ENCODE measurements around the gene HHIPL1. TPM values are rescaled to one million over a fixed set of nuclear protein-coding genes. Genes with fewer than 3 reads are reported as not detected.

The HHIPL1 gene
- total RNA-seq, 4 donors from 2014 or later, result 0.13 to 4.7 (median 0.56) TPM

- H3K9me3 ChIP-seq, result no peaks in the 10 kb centered on the region
- no peaks in the 10 kb centered on the region for H3K36me3 ChIP-seq
- H3K4me1 ChIP-seq, result peaks cover 19% of the 10 kb centered on the region
- 2% methylated on average over 24 of the region's 83 CpGs for WGBS
- peak within 1 kb of the TSS; percentile 92 for H3K27ac ChIP-seq
- H3K4me3 ChIP-seq, result peak within 1 kb of the TSS; percentile 95
- TF ChIP-seq POLR2A (IDR thresholded peaks at IDR 0.05) (peak in 1 of 2 donors; percentile 41), POLR2AphosphoS5 (IDR thresholded peaks at IDR 0.05) (peak in 2 of 3 donors; percentile 20 to 28), EP300 (IDR thresholded peaks at IDR 0.05) (no peak)
- no peaks in the 10 kb centered on the region for H3K27me3 ChIP-seq
- peak; percentile 100 for DNase-seq (ENCODE audit: low spot score in 2 of 2)
These were observed 38.9 kb downstream of the HHIPL1 start, which contains the start of gene CYP46A1 for GRCh38 chr14:99683619-99684409. Gene CYP46A1, plus strand, starts transcription at chr14:99684298. Its CDS starts 120 bp downstream, at chr14:99684418.

- no peaks in the 10 kb centered on the region for H3K27me3 ChIP-seq
- no peaks in the 10 kb centered on the region for H3K9me3 ChIP-seq
- H3K4me1 ChIP-seq, result peaks cover 19% of the 10 kb centered on the region
- DNase-seq (ENCODE audit: low spot score in 2 of 2), result peak in 1 of 2 donors; percentile 77
- no peaks in the 10 kb centered on the region for H3K36me3 ChIP-seq
- no peak overlapping the region for H3K27ac ChIP-seq
- 17% methylated on average over 2 of the region's 45 CpGs for WGBS
- peak overlapping the region; percentile 95 for H3K4me3 ChIP-seq
- TF ChIP-seq POLR2AphosphoS5 (IDR thresholded peaks at IDR 0.05) (no peak), EP300 (IDR thresholded peaks at IDR 0.05) (no peak), POLR2A (IDR thresholded peaks at IDR 0.05) (no peak), CTCF (IDR thresholded peaks at IDR 0.05) (no peak)
These were observed 39.5 kb downstream of the HHIPL1 start for GRCh38 chr14:99684410-99684934.

GRCh38 chr14:99685151-99685591, 40.2 kb downstream of the HHIPL1 start:
- DNase-seq (ENCODE audit: low spot score in 2 of 2), result peak in 1 of 2 donors; percentile 52
- TF ChIP-seq POLR2AphosphoS5 (IDR thresholded peaks at IDR 0.05) (no peak), EP300 (IDR thresholded peaks at IDR 0.05) (no peak), CTCF (IDR thresholded peaks at IDR 0.05) (no peak), POLR2A (IDR thresholded peaks at IDR 0.05) (no peak)

GRCh38 chr14:99685596-99685995, 40.7 kb downstream of the HHIPL1 start:
- Histone ChIP-seq H3K4me3 (no peak overlapping the region), H3K36me3 (no peaks in the 10 kb centered on the region), H3K27ac (no peak overlapping the region), H3K4me1 (peaks cover 19% of the 10 kb centered on the region), H3K9me3 (no peaks in the 10 kb centered on the region), H3K27me3 (peaks cover 4% of the 10 kb centered on the region)
- 44% methylated on average over 1 of the region's 1 CpG for WGBS
- no peak for TF ChIP-seq POLR2A (IDR thresholded peaks at IDR 0.05)
- TF ChIP-seq EP300 (IDR thresholded peaks at IDR 0.05), result no peak
- no peak for TF ChIP-seq CTCF (IDR thresholded peaks at IDR 0.05)
- no peak for TF ChIP-seq POLR2AphosphoS5 (IDR thresholded peaks at IDR 0.05)
- DNase-seq (ENCODE audit: low spot score in 2 of 2), result no peak

More at GRCh38 chr14:99685151-99685591, 40.2 kb downstream of the HHIPL1 start:
- no peaks in the 10 kb centered on the region for H3K9me3 ChIP-seq
- no peak overlapping the region for H3K27ac ChIP-seq
- 60% methylated on average over 11 of the region's 11 CpGs for WGBS
- H3K27me3 ChIP-seq, result peaks cover 4% of the 10 kb centered on the region
- peaks cover 19% of the 10 kb centered on the region for H3K4me1 ChIP-seq
- H3K36me3 ChIP-seq, result no peaks in the 10 kb centered on the region
- no peak overlapping the region for H3K4me3 ChIP-seq

- H3K27ac ChIP-seq, result no peak overlapping the region
- WGBS, result 76% methylated on average over 8 of the region's 8 CpGs
- peaks cover 19% of the 10 kb centered on the region for H3K4me1 ChIP-seq
- peaks cover 4% of the 10 kb centered on the region for H3K27me3 ChIP-seq
- no peaks in the 10 kb centered on the region for H3K9me3 ChIP-seq
- peak in 1 of 2 donors; percentile 34 for DNase-seq (ENCODE audit: low spot score in 2 of 2)
- no peak for TF ChIP-seq CTCF (IDR thresholded peaks at IDR 0.05)
- TF ChIP-seq POLR2AphosphoS5 (IDR thresholded peaks at IDR 0.05), result no peak
- TF ChIP-seq EP300 (IDR thresholded peaks at IDR 0.05), result no peak
- TF ChIP-seq POLR2A (IDR thresholded peaks at IDR 0.05), result no peak
- no peaks in the 10 kb centered on the region for H3K36me3 ChIP-seq
- no peak overlapping the region for H3K4me3 ChIP-seq
These were observed 41.8 kb downstream of the HHIPL1 start for GRCh38 chr14:99686557-99687283.

All from suprapubic skin (tissue), 4 donors.